Colonic mucosa (tissue), 4 donors: ENCODE measurements around the gene CUL9. TPM values are rescaled to one million over a fixed set of nuclear protein-coding genes. Genes with fewer than 3 reads are reported as not detected.

Source experiments
- DNase-seq: peaks from one replicate; pipeline ENCODE4 v3.0.0-alpha.2; 2020
- H3K27ac ChIP-seq: fragments of 200-600 bp; one replicate; pipeline ENCODE4 v1.8.0; 2021
- H3K27me3 ChIP-seq: fragments of 200-600 bp; one replicate; pipeline ENCODE4 v1.8.0; 2021
- H3K36me3 ChIP-seq: fragments of 200-600 bp; one replicate; pipeline ENCODE4 v1.8.0; 2021
- H3K4me1 ChIP-seq: fragments of 200-600 bp; one replicate; pipeline ENCODE4 v1.8.0; 2021; ENCODE audit warnings: mild to moderate bottlenecking
- H3K4me3 ChIP-seq: fragments of 200-600 bp; one replicate; pipeline ENCODE4 v1.8.0; 2021
- H3K9ac ChIP-seq, 2 donors: one replicate each; pipeline ENCODE4 v1.7.0; 2013; ENCODE audit warnings: control low read depth in 2 of 2, low read depth in 2 of 2, low read length in 2 of 2
- H3K9me3 ChIP-seq: fragments of 200-600 bp; one replicate; pipeline ENCODE4 v1.8.0; 2021
- intact Hi-C: fragments of 100-400 bp; cut with DNase I; formaldehyde crosslinking; loops from one replicate; pipeline ENCODE4 v1.14.1; 2022
- total RNA-seq, 2 donors: library from RNA; stranded (reverse); fragmentation: NEBNext Ultra II Directional in 1 of 2; extraction: Animal tissue kit (Norgen Biotek cat#: 25700) in 1 of 2; gene quantifications; one replicate each; pipeline ENCODE4 v1.2.1, GENCODE V29; 2021
- TF ChIP-seq, protein P1 (sequence below): fragments of 200-600 bp; IDR thresholded peaks from one replicate; pipeline ENCODE4 v1.8.0; 2022; ENCODE audit warnings: antibody characterized with exemption, mild to moderate bottlenecking
- donor health status: healthy.
- donor health status: DM: no; HTN: no; CAD: no.
- donor health status: DM: no; HTN: no; CAD: no.

The CUL9 gene
- total RNA-seq, 2 donors from 2014 or later: 23.4 to 36.9 TPM

- Histone ChIP-seq H3K9me3 (no peaks in the 10 kb centered on the region), H3K27ac (no peak overlapping the region), H3K4me1 (no peaks in the 10 kb centered on the region), H3K4me3 (no peak overlapping the region), H3K9ac (no peak overlapping the region), H3K36me3 (no peaks in the 10 kb centered on the region), H3K27me3 (no peaks in the 10 kb centered on the region)
- no peak for DNase-seq
- TF ChIP-seq, protein P1, sequence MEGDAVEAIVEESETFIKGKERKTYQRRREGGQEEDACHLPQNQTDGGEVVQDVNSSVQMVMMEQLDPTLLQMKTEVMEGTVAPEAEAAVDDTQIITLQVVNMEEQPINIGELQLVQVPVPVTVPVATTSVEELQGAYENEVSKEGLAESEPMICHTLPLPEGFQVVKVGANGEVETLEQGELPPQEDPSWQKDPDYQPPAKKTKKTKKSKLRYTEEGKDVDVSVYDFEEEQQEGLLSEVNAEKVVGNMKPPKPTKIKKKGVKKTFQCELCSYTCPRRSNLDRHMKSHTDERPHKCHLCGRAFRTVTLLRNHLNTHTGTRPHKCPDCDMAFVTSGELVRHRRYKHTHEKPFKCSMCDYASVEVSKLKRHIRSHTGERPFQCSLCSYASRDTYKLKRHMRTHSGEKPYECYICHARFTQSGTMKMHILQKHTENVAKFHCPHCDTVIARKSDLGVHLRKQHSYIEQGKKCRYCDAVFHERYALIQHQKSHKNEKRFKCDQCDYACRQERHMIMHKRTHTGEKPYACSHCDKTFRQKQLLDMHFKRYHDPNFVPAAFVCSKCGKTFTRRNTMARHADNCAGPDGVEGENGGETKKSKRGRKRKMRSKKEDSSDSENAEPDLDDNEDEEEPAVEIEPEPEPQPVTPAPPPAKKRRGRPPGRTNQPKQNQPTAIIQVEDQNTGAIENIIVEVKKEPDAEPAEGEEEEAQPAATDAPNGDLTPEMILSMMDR: no peak
- intact Hi-C loops: no loop called here
Measured at GRCh38 chr6:43147691-43148477, 34.1 kb upstream of the CUL9 start.

GRCh38 chr6:43149265-43149664 is 32.7 kb upstream of the CUL9 start:
- intact Hi-C loops: no loop called here

DNA sequence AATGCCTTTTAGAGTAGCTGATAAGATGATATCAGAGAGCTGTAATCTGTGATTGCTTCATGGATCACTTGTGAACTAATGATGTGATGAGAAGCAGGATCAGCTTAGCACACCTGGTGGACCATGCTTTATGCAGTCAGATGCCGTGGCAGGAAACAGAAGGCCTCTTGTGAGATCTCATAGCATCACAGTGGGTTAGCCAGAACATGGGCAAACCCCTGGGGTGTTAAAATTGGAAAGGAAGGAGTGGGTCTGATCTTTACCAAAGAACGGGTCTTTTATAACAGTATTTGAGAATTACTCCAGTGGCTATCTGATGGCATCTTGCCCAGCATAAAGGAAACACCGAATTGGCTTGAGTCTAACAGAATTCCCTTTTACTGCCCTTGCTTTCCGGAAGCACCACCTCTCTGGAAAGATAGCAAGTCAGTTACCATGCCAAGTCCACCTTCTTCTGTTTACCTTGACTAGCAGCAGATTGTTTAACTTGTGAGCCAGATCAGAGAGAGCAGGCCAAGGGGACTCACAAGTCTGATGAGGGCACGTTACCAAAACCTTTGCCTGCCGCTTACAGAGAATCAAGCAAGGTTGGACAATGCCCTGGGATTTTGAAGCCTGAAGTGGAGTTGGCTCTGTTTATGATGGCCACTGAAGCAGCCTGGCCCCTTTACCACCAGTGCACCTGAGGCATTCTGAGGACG is 31.8 kb upstream of the CUL9 start:
- Histone ChIP-seq H3K27ac (no peak overlapping the region), H3K9me3 (no peaks in the 10 kb centered on the region), H3K4me1 (no peaks in the 10 kb centered on the region), H3K4me3 (no peak overlapping the region), H3K9ac (no peak overlapping the region), H3K27me3 (no peaks in the 10 kb centered on the region), H3K36me3 (no peaks in the 10 kb centered on the region)
- intact Hi-C loops: no loop called here
- peak; percentile 71 for DNase-seq
- TF ChIP-seq, protein P1: no peak

More at GRCh38 chr6:43149265-43149664, 32.7 kb upstream of the CUL9 start:
- TF ChIP-seq, protein P1: no peak
- Histone ChIP-seq H3K9me3 (no peaks in the 10 kb centered on the region), H3K27me3 (no peaks in the 10 kb centered on the region), H3K36me3 (no peaks in the 10 kb centered on the region), H3K9ac (no peak overlapping the region), H3K4me1 (no peaks in the 10 kb centered on the region), H3K4me3 (no peak overlapping the region), H3K27ac (no peak overlapping the region)
- DNase-seq: no peak

DNA sequence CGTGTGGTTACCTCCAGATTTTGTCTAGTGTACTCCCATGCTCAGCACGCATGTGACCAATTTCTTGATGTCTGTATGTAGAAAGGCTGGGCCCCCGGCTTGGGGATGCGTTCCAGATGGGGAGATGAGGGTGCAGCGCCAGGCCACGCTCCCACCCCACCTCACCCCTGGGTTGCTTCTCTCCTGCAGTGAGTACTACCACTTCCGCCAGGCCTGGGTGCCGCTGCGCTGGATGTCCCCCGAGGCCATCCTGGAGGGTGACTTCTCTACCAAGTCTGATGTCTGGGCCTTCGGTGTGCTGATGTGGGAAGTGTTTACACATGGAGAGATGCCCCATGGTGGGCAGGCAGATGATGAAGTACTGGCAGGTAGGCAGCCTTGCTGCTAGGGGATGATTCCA is 22.4 kb upstream of the CUL9 start:
- H3K36me3 ChIP-seq: no peaks in the 10 kb centered on the region
- no peak overlapping the region for H3K9ac ChIP-seq
- H3K4me1 ChIP-seq: no peaks in the 10 kb centered on the region
- H3K4me3 ChIP-seq: no peak overlapping the region
- no peak overlapping the region for H3K27ac ChIP-seq
- no peaks in the 10 kb centered on the region for H3K9me3 ChIP-seq
- intact Hi-C loops: no loop called here
- TF ChIP-seq, protein P1: no peak
- no peaks in the 10 kb centered on the region for H3K27me3 ChIP-seq
- no peak for DNase-seq

- no peak overlapping the region for H3K4me3 ChIP-seq
Measured at GRCh38 chr6:43163899-43164298, 18.1 kb upstream of the CUL9 start.

More at GRCh38 chr6:43163899-43164298, 18.1 kb upstream of the CUL9 start:
- no peak for DNase-seq
- no peaks in the 10 kb centered on the region for H3K36me3 ChIP-seq
- no peak overlapping the region for H3K9ac ChIP-seq
- H3K27ac ChIP-seq: no peak overlapping the region
- TF ChIP-seq, protein P1: no peak
- no peaks in the 10 kb centered on the region for H3K27me3 ChIP-seq
- H3K4me1 ChIP-seq: no peaks in the 10 kb centered on the region
- intact Hi-C loops: no loop called here
- H3K9me3 ChIP-seq: no peaks in the 10 kb centered on the region
